HG02870 (cell line): ENCODE measurements around the gene ADARB2.
"Not testable (repeated sequence)": the region's sequence is repeated elsewhere in the genome, so short reads cannot be mapped to it uniquely, and the experiment has no call there.

Experiments used
- ATAC-seq: cut with Tn5 transposase; IDR thresholded peaks from one replicate; pipeline ENCODE4 v1.9.1; 2021; ENCODE audit warnings: mild to moderate bottlenecking, moderate library complexity; ENCODE audit not compliant: unreplicated experiment

ADARB2 gene

GRCh38 chr10:1617376-1618317, 119.7 kb downstream of the ADARB2 start:
- ATAC-seq: not testable (repeated sequence)

- not testable (repeated sequence) for ATAC-seq
Measured at GRCh38 chr10:1616701-1617100, 120.6 kb downstream of the ADARB2 start.

- ATAC-seq: no peak
Measured at GRCh38 chr10:1615186-1615954, 122.0 kb downstream of the ADARB2 start.

GRCh38 chr10:1613511-1613910, 123.8 kb downstream of the ADARB2 start:
- ATAC-seq: no peak

GRCh38 chr10:1612908-1613307, 124.4 kb downstream of the ADARB2 start:
- no peak for ATAC-seq

GRCh38 chr10:1611936-1612550, 125.3 kb downstream of the ADARB2 start:
- no peak for ATAC-seq

GRCh38 chr10:1610986-1611770, 126.1 kb downstream of the ADARB2 start:
- no peak for ATAC-seq

- ATAC-seq: no peak
Measured at GRCh38 chr10:1609648-1609970, 127.7 kb downstream of the ADARB2 start.

- no peak for ATAC-seq
Measured at GRCh38 chr10:1608851-1609647, 128.3 kb downstream of the ADARB2 start.

GRCh38 chr10:1608408-1608807, 128.9 kb downstream of the ADARB2 start:
- no peak for ATAC-seq

- no peak for ATAC-seq
Measured at GRCh38 chr10:1607466-1607865, 129.9 kb downstream of the ADARB2 start.

- no peak for ATAC-seq
Measured at GRCh38 chr10:1605999-1606940, 131.1 kb downstream of the ADARB2 start.

- ATAC-seq: no peak
Measured at GRCh38 chr10:1605121-1605520, 132.2 kb downstream of the ADARB2 start.

- ATAC-seq: no peak
Measured at GRCh38 chr10:1604246-1604645, 133.1 kb downstream of the ADARB2 start.

GRCh38 chr10:1603181-1603580, 134.1 kb downstream of the ADARB2 start:
- ATAC-seq: no peak

- no peak for ATAC-seq
Measured at GRCh38 chr10:1602037-1602484, 135.3 kb downstream of the ADARB2 start.

- ATAC-seq: no peak
Measured at GRCh38 chr10:1601406-1601805, 135.9 kb downstream of the ADARB2 start.

- ATAC-seq: no peak
Measured at GRCh38 chr10:1600861-1601260, 136.5 kb downstream of the ADARB2 start.
